Cerebellar cortex (tissue), 1 donor: ENCODE measurements around the gene CRYBG3.

Experiments
- DNase-seq: peaks from one replicate; pipeline ENCODE4 v3.0.0-alpha.2; 2015; ENCODE audit warnings: low spot score

The CRYBG3 gene

DNA sequence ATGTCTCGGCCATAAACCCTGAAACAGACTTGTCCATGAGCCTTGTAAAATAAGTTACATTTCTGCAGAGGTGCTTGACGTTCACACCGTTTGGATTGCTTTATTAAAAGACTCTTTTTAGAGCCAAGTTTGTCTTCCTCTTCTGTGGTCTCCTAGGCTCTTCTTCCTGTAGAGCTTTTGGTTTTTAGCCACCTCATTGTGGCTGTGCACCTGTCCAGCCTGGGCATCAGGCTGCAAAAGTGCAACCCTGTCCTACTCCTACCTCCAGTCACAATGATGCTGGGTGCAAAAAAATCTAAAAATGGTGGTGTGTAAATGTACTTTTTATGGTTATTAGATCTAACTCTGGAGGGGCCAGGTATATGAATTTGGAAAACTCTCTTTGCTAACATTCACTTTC is 153.2 kb downstream of the CRYBG3 start:
- no peak for DNase-seq

DNA sequence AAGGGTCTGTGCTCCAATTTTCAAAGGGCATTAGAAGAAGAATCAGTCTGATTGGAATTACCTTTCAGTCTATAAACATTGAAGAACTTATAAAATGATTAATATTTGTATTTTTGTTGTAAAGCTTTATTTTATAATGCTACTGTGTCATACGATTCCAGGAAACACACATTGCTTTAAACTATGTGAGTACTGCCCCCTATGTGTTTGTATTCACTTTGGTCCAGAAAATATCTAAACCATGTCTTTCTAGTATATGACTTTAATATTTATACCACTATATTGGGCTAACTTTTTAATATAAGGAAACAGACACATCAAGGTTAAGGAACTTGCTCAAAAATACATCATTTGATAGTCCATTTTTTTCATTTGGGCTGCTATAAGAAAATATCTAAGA is 153.7 kb downstream of the CRYBG3 start:
- no peak for DNase-seq

DNA sequence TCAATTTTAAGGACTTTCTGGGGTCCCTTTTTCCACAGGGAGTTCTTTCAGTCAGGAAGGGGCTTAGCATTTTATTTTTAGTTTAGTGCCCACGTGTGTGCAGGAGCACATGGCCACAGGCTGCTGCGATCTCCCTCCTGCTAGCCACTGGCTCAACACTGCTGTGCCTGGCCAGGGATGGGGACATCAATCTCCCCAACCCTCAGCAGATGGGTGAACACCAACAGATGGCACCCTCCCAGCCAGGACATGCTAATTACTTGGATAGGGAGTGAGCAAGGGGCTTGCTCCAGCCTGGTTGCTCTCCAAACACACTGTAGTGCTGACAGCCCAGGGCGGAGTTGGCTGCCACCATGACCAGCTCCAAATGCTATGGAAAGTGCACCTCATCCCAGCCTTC is 157.8 kb downstream of the CRYBG3 start:
- peak; percentile 8 for DNase-seq

DNA sequence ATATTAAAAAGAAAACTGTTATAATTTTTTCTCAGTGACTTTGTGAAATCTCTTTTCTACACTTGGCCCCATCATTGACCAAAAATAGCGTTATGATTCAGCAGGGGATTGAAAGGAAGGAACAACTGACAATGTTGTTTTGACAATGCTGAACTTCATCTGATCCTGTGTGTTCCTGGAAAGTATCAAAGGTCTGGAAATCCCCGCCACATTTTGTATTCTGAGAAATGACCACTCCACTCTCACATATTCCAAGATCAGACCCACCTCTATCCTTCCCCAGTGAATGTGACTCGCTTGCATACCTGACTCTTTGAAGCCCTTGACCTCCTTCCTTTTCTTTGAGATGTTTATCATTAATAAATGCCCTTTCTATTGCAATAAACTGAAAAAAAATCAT is 160.1 kb downstream of the CRYBG3 start:
- no peak for DNase-seq

DNA sequence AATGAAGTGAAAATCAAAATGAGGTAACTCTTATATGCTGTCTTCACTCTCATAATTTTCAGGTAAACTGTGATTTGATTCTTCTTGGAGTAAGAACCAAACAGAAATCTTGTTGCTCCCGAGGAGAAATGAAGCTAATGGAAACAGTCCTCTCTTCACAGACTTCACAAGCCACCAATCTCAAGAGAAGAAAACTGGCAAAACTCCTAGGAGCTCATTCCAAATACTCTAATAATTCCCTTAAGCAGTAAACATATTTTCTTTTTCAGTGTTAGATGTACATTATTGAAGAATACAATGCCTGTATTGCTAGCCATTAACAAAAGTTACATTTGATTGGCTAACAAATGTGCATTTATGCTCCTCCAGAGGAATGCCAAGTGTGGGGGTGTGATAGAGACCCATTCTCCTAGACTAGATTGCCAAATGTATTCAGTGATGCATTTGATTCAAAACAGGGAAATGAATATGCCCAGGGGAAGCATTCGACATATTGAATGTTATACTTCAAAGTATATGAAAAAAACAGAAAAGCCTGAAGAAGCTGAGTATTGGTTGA is 162.2 kb downstream of the CRYBG3 start:
- no peak for DNase-seq

DNA sequence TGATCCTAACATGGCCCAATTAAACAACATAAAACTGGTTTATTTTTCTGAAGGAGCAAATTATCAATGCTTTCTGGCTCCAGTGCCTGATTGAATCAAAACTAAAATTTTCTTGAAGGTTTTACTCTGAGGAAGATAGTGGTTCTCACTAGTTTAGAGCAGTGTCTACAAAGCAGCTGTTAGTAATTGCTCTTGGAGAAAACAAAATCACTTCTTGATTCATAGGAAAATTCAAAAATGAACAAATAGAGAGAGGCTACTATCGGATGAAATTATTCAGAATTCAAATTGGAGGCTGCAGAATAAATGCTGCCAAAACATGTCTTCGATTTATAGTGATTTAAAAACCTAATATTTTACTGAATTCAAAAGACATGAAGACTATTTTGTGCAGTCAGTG is 165.5 kb downstream of the CRYBG3 start:
- no peak for DNase-seq

DNA sequence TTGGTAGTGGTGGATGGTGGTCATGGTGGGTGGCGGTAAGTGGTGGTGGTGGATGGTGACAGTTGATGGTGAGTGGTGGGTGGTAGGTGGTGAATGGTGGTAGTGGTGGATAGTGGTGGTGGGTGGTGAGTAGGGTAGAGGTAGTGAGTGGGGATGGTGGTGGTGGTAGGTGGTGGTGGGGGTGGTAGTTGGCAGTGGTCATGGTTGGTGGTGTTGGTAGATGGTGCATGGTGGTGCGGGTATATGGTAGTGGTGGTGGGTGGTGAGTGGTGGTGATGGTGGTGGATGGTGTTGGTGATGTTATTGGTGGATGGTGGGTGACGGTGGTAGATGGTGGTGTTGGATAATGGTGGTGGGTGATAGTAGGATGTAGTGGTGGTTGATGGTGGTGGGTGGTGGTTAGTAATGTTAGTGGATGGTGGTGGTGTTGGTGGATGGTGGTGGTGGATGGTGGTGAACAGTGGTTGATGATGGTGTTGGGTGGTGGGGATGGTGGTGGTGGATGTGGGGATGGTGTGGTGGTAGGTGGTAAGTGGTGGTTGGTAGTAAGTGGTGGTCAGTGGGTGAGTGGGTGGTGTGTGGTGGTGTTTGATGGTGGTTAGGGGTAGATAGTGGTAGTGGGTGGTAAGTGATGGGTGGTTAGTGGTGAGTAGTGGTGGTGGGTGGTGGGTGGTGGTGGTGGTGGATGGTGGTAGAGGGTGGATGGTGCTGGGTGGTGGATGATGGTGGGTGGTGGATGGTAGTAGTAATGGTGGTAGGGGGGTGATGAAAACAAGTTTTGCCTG is 167.2 kb downstream of the CRYBG3 start:
- no peak for DNase-seq

DNA sequence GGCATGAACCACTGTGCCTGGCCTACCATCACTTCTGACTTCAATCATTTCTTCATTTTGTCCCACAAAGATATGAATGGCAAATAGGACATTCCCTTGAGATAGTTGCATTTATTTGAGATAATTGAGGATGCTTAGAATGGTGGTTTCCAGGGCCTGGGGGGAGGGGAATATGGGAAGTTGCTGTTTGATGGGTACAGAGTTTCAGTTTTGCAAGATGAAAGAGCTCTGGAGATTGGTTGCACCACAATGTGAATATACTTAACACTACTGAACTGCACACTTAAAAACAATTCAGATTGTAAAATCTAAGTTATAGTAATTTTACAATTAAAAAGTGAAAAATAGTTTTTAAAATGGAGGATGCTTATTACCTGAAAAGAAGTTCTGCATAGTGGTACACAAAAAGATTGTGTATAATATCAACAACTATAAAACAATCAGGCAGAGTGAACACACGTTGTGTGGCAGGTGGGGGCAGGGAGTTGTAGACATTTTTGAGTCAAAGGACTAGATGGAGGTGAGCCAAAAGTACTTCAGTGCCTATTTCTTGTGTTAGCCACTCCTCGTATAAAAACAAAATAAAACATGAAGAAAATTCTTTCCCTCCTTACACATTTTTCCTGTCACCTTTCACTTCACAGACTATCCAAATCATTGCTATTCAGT is 168.9 kb downstream of the CRYBG3 start:
- no peak for DNase-seq

DNA sequence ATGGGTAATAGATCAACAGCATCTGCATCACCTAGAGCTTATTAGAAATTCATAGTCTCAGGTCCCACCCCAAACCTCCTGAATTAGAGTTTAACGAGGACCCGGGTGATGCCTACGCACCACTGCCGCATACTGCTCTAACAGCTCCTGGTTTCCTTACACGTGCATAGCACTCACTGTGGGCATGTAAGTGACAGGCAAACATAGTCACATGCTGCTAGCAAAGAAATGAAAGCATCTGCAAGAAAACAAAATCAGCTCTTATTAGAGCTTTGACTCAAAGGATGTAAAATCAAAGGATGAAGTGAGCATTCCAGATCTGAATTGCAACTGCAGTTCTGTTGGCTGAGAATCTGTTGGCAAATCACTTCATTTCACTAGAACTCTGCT is 169.5 kb downstream of the CRYBG3 start:
- DNase-seq, result no peak

DNA sequence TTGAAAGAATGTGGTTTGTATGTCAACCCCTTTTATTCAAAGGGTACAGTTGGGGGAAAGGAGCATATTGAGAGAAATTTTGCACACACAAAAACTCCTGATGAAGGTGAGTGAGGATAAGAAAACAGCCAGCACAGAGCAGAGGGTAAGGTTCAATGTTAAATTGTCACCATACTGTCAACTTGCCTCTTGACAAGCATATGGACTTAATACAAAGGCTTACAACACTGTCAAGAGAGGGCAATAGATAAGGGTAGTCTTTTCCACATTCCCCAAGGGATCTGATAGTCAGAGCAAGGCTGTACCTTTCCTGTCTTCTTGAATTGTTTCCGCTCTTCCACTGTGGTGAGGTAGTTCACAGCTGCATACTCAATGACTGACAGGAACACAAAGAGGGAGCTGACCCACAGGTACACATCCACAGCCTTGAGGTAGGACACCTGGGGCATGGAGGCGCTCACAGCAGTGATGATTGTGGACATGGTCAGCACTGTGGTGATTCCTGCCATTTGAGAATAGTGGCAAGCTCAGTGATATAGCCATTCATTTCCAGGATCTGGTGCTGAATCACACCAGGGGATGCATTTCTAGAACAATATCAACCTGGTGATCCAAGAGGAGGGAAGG is 170.8 kb downstream of the CRYBG3 start:
- DNase-seq, result no peak

DNA sequence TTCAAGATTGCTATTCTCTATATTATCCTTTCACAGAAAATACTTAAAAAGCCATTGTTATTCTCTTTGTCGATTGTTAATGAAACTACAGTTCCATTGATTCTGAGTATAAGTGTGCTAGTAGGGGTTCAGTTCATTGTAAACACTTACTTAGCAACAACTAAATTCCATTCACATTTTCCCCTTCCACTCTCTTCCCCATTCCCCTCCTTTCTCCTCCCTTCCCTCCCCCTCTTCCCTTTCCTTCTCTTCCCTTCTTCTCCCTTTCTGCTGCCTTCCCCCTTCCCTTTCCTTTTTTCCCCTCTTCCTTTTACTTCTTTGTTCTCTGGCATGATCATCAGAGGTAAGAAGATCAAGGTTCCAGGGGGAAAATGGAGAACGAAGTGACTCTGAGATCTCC is 171.7 kb downstream of the CRYBG3 start:
- DNase-seq, result no peak

DNA sequence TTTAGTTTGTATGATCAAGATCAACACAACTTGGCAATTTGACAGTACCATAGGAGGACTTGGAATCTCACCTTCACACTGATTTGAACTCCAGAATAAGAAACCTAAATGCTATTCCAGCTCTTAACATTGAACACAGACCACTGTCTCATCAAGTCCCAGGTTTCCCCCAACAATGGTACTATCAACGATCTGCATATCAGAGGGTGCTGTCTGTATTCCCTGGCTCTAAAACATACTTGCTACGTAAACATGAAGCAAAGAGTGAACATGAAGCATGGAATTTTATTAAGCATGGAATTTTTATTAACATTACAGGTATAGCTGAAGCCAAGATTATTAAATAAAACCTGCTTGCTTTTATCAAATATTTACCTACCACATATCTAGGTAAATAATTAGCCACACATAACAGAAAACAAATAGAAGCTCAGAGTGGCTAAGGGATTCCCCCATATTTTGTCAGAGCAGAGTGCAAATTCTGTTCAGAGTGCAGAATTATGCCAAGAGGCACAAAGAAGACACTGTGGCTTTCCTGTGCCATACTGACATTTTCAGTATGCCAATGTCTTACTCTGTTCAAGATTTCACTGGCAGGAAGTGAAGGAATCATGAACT is 172.6 kb downstream of the CRYBG3 start:
- DNase-seq, result no peak
